Kidney tubule cell (primary cell): Measurements from ENCODE around the gene ABCB6.

Experiments used
- DNase-seq: peaks from one replicate; pipeline ENCODE4 v3.0.0-alpha.2; 2018; ENCODE audit warnings: low spot score

The ABCB6 gene

GRCh38 chr2:219168932-219169331, 49.8 kb downstream of the ABCB6 start:
- no peak for DNase-seq

DNA sequence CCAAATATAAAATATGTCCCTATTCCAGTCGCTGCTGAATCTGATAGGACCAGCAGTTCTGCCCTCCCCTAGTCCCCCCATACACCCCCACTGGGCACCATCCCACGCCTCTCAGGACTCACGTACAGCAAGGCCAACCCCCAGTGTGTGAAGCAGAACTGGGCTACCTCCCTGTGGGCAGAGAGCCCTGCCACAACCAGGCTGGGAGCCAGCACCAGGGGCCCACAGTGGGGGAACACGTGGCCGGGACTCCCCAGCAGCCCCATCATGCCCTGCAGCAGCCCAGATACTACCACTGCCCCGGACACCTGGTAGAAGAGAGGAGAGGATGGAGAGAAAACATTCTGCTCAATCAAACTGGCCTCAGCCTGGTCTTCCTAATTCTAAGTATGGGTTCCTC, 50.2 kb downstream of the ABCB6 start:
- no peak for DNase-seq

DNA sequence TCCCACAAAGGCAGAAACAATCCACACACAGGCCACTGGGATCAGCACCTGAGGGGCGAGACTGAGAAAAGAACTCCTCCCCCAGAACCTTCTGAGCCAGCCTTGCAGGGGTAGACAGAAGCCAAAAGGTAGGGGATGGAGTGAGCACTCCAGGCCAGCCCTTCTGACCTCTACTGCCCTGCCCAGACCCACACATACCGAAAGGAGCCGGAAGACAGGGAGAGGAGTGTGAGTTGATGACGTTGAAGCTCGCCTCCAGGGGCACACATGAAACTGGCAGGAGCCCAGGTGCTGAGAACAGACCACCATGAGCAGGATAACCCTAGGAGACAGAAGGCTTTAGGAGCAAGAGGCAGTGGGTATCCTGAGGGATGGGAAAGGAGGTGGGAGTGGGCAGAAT, 50.8 kb downstream of the ABCB6 start:
- no peak for DNase-seq

DNA sequence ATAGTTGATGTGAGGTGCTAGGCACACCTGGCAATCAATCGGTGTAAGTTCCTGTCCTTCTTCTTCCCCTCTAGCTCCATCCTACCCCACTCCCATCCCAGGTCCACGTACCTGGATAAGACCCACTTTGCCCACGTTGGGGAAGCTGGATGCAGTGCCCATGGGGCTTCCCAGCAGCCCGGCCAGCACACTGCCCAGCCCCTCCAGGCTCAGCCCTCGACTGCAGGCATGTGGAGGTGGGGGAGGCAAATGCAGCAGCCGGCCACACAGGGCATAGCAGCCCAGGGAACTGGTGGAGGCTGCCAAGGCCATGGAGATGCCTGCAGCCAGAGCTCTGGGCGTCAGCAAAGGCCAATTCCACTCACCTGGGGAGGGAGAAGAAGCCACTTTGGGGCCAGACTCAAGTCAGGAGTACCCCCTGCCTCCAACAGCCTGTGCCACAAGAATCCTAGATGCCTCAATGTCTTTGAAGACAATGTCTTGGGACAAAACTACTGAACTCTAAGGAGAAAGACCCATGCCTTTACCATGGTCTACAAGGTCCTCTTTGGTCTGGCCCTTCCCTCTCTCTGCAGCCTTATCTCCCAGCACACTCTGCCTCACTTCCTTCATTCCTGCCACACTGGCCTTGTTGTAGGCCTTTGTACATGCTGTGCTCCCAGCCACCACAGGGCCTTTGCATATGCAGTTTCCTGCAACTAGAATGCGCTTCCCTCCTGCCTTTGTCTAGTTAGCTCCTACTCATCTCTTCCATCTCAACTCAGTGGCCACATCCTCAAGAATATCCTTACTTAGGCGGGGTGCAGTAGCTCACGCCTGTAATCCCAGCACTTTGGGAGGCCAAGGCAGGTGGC, 53.5 kb downstream of the ABCB6 start:
- DNase-seq: no peak

DNA sequence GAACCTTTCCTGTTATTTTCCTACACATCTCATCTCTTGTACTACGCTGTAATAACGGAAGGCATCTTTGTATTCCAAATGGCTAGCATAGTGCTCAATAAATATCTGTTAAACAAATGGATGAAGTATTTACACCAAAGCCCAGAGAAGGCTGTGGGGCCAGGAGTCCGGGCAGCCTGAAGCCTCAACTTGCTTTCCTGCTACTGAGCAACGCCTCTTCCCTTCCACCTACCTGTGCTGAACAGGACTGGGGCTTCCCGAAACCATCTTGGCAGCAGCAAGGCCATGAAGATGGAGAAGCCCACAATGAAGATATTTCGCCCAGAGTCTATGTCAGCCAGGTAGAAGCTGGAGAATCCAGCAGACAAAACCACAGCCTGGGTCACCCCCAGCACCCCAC, 55.6 kb downstream of the ABCB6 start:
- no peak for DNase-seq

DNA sequence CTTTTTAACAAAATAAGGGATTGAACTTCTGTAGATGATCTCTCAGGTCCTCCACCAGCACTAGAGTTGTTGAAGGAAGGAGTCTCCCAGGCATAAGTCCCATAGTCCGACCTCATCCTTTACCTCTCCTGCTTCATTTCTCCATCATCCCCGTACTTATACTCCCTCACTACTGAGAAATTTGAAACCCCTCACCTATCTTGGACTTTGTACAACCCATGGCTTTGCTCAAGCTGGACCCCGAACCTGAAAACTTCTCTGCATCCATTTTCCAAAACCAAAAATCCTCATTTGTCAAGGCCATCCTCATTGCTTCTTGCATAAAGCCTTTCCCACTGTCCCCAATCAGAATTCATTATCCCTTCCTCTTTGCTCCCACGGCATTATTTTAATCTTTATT, 57.7 kb downstream of the ABCB6 start:
- DNase-seq: no peak

DNA sequence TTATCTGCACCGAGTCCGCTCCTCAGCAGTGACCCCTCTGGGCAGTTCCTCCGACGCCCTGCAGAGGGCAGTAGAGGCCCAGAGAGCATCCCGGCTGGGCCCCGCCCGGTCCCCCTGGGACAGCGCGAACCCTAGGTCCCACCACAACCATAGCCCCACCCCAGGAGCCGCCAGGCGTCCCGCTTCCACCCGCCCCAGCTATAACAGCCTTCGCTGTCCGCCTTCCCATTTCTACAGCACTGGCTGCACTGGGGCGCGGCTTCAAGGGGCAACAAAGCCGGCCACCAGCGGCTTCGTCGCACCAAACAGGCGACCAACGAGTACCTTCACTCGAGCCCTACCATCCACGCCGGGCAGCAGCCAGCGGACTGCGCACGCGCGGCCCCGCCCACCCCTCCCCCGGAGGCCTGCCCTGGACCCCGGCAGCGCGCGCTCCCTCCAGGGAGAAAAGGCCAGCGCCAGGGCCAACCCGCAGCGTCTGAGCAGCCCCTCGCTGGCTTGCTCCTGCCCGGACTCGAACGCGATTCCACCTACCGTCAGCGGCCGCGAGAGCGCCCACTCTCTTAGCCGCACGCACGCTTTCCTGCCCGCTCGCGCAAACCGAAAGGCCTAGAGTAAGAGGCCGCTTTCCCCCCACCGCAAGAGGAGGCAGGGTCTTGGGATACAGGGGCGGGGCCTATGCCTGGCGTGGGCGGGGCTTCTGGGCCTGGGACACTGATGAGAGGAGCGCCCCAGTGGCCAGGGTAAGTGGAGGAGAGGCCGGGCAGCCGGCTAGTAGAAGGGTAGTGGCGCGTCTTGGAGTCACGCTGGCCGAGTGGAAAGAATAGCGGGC, 58.4 kb downstream of the ABCB6 start, which contains the start of gene NHEJ1:
Gene NHEJ1, minus strand, starts transcription at position 630 of the 832 bp plus-strand sequence. CDS start 2,453 bp downstream, outside the sequence.
- DNase-seq: peak; percentile 94
